ENCODE data around the gene PANK1.

- TF ChIP-seq, protein P1, sequence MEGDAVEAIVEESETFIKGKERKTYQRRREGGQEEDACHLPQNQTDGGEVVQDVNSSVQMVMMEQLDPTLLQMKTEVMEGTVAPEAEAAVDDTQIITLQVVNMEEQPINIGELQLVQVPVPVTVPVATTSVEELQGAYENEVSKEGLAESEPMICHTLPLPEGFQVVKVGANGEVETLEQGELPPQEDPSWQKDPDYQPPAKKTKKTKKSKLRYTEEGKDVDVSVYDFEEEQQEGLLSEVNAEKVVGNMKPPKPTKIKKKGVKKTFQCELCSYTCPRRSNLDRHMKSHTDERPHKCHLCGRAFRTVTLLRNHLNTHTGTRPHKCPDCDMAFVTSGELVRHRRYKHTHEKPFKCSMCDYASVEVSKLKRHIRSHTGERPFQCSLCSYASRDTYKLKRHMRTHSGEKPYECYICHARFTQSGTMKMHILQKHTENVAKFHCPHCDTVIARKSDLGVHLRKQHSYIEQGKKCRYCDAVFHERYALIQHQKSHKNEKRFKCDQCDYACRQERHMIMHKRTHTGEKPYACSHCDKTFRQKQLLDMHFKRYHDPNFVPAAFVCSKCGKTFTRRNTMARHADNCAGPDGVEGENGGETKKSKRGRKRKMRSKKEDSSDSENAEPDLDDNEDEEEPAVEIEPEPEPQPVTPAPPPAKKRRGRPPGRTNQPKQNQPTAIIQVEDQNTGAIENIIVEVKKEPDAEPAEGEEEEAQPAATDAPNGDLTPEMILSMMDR (IDR thresholded peaks at IDR 0.05; ENCODE audit: insufficient read depth, low read length, poor library complexity, severe bottlenecking) = no peak
- TF ChIP-seq EZH2phosphoT487 (conservative IDR thresholded peaks at IDR 0.05; ENCODE audit: low read length) = no peak
Measured at GRCh38 chr10:89634637-89635036, 10.4 kb downstream of the PANK1 start.

All from SU-DHL-6 (cell line).